ENCODE data around the gene ZCCHC3.

The ZCCHC3 gene

DNA sequence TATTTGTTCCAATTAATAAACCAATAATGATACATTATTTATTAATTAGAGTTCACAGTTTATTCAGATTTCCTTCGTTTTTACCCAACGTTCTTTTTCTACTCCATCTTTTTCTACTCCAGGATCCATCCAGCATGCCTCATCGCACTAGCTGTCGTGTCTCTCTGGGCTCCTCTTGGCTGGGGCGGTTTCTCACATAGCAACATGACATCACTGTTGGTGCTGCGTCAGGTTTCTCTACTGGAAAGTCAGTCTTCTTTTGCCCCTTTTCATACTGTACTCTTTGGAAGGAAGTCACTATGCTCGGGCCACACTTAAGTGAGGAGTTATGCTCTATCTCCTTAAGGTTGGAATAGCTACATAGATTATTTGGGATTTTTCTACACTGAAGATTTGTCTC lies 14.2 kb downstream of the ZCCHC3 start:
- Histone ChIP-seq H3K79me2 (ENCODE audit: insufficient read depth, low read depth) (no peaks in the 10 kb centered on the region), H4K20me1 (ENCODE audit: insufficient read depth) (no peaks in the 10 kb centered on the region), H3K4me1 (ENCODE audit: low read depth, poor library complexity, severe bottlenecking) (no peaks in the 10 kb centered on the region), H3K36me3 (ENCODE audit: insufficient read depth) (no peaks in the 10 kb centered on the region), H3K9ac (no peak overlapping the region), H2AFZ (ENCODE audit: low read depth) (no peak overlapping the region), H3K27ac (no peak overlapping the region), H3K4me2 (no peak overlapping the region), H3K4me3 (IDR thresholded peaks at IDR 0.05; ENCODE audit: insufficient read depth, low read depth, low read length) (no peak overlapping the region), H3K27me3 (ENCODE audit: insufficient read depth, low read depth) (no peaks in the 10 kb centered on the region)
- TF ChIP-seq, protein P1, sequence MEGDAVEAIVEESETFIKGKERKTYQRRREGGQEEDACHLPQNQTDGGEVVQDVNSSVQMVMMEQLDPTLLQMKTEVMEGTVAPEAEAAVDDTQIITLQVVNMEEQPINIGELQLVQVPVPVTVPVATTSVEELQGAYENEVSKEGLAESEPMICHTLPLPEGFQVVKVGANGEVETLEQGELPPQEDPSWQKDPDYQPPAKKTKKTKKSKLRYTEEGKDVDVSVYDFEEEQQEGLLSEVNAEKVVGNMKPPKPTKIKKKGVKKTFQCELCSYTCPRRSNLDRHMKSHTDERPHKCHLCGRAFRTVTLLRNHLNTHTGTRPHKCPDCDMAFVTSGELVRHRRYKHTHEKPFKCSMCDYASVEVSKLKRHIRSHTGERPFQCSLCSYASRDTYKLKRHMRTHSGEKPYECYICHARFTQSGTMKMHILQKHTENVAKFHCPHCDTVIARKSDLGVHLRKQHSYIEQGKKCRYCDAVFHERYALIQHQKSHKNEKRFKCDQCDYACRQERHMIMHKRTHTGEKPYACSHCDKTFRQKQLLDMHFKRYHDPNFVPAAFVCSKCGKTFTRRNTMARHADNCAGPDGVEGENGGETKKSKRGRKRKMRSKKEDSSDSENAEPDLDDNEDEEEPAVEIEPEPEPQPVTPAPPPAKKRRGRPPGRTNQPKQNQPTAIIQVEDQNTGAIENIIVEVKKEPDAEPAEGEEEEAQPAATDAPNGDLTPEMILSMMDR (conservative IDR thresholded peaks at IDR 0.05; ENCODE audit: low read depth, low read length): no peak

DNA sequence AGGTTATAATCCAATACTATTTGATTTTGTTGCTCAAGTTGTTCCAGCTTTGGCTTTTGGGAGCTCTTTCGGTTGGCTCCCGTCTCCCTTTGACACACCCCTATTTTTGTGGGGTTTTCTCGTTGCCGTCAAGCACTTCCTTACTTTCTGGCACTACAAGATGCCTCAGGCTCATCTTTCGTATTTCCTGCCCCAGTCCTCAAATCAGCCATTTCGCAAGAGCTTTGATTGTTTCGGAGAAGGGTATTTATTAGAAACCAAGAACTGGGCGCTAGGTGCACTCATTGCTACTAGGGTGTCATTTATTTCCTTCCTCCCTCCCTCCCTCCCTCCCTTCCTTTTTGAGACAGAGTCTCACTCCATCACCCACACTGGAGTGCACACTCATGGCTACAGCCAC lies 14.7 kb downstream of the ZCCHC3 start:
- no peak overlapping the region for H3K4me2 ChIP-seq
- no peaks in the 10 kb centered on the region for H3K79me2 ChIP-seq (ENCODE audit: insufficient read depth, low read depth)
- H3K27me3 ChIP-seq (ENCODE audit: insufficient read depth, low read depth): no peaks in the 10 kb centered on the region
- H3K4me1 ChIP-seq (ENCODE audit: low read depth, poor library complexity, severe bottlenecking): no peaks in the 10 kb centered on the region
- H3K27ac ChIP-seq: no peak overlapping the region
- H3K36me3 ChIP-seq (ENCODE audit: insufficient read depth): no peaks in the 10 kb centered on the region
- TF ChIP-seq, protein P1 (conservative IDR thresholded peaks at IDR 0.05; ENCODE audit: low read depth, low read length): no peak
- no peak overlapping the region for H2AFZ ChIP-seq (ENCODE audit: low read depth)
- no peak overlapping the region for H3K9ac ChIP-seq
- H3K4me3 ChIP-seq (IDR thresholded peaks at IDR 0.05; ENCODE audit: insufficient read depth, low read depth, low read length): no peak overlapping the region
- H4K20me1 ChIP-seq (ENCODE audit: insufficient read depth): no peaks in the 10 kb centered on the region

DNA sequence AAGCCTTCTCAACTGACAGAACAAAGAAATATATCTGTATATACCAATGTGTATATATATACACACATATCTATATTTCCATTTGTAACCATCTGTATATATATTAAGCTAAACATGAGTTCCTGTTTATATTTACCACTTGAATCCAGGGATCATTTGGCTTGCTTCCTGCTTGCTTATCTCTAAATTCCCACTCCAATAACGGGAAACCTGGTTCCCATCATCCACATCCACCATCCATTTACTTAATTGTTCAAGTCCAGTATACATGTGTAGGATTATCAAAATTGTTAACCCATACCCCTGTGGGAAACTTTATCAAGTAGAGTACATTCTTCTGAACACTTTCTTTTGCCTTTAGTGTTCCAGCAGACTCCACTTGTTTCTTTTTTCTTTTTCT lies 15.5 kb downstream of the ZCCHC3 start:
- Histone ChIP-seq H3K4me2 (no peak overlapping the region), H3K27ac (no peak overlapping the region), H3K36me3 (ENCODE audit: insufficient read depth) (no peaks in the 10 kb centered on the region), H3K79me2 (ENCODE audit: insufficient read depth, low read depth) (no peaks in the 10 kb centered on the region), H3K4me1 (ENCODE audit: low read depth, poor library complexity, severe bottlenecking) (no peaks in the 10 kb centered on the region), H3K4me3 (IDR thresholded peaks at IDR 0.05; ENCODE audit: insufficient read depth, low read depth, low read length) (no peak overlapping the region), H3K9ac (no peak overlapping the region), H4K20me1 (ENCODE audit: insufficient read depth) (no peaks in the 10 kb centered on the region), H2AFZ (ENCODE audit: low read depth) (no peak overlapping the region), H3K27me3 (ENCODE audit: insufficient read depth, low read depth) (no peaks in the 10 kb centered on the region)
- TF ChIP-seq, protein P1 (conservative IDR thresholded peaks at IDR 0.05; ENCODE audit: low read depth, low read length): no peak

DNA sequence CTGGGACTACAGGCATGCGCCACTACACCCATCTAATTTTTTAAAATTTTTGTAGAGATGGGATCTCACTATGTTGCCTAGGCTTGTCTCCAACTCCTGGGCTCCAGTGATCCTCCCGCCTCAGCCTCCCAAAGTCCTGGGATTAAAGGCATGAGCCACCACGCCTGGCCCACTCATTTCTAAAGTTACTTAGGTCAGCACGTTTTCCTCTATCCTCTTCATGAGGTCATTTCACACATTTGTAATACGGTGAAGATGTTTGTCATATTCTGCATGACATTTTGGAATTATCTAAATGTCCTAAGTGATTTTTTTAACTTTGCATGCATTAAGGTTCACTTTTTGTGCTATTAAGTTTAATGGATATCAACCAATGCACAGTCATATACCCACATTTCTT lies 16.0 kb downstream of the ZCCHC3 start:
- Histone ChIP-seq H4K20me1 (ENCODE audit: insufficient read depth) (no peaks in the 10 kb centered on the region), H3K9ac (no peak overlapping the region), H3K27ac (no peak overlapping the region), H3K27me3 (ENCODE audit: insufficient read depth, low read depth) (no peaks in the 10 kb centered on the region), H3K4me3 (IDR thresholded peaks at IDR 0.05; ENCODE audit: insufficient read depth, low read depth, low read length) (no peak overlapping the region), H3K79me2 (ENCODE audit: insufficient read depth, low read depth) (no peaks in the 10 kb centered on the region), H3K4me2 (no peak overlapping the region), H3K36me3 (ENCODE audit: insufficient read depth) (no peaks in the 10 kb centered on the region), H2AFZ (ENCODE audit: low read depth) (no peak overlapping the region), H3K4me1 (ENCODE audit: low read depth, poor library complexity, severe bottlenecking) (no peaks in the 10 kb centered on the region)
- TF ChIP-seq, protein P1 (conservative IDR thresholded peaks at IDR 0.05; ENCODE audit: low read depth, low read length): no peak

DNA sequence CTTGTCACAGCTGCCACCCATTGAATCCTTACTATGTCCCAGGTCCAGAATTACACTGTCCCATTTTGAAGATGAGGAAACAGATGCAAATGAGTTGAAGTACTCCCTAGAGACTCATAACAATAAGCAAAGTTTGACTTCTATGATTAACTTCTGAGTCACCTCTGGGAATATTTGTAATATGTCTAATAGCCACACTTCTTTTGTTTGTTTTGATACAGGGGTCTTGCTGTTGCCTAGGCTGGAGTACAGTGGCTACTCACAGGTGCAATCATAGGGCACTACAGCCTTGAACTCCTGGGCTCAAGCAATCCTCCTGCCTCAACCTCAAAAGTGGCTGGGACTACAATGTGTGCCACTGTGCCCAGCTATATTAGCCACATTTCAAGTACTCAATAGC lies 16.6 kb downstream of the ZCCHC3 start:
- Histone ChIP-seq H3K4me1 (ENCODE audit: low read depth, poor library complexity, severe bottlenecking) (no peaks in the 10 kb centered on the region), H3K9ac (no peak overlapping the region), H3K4me3 (IDR thresholded peaks at IDR 0.05; ENCODE audit: insufficient read depth, low read depth, low read length) (no peak overlapping the region), H4K20me1 (ENCODE audit: insufficient read depth) (no peaks in the 10 kb centered on the region), H3K27ac (no peak overlapping the region), H3K27me3 (ENCODE audit: insufficient read depth, low read depth) (no peaks in the 10 kb centered on the region), H3K79me2 (ENCODE audit: insufficient read depth, low read depth) (no peaks in the 10 kb centered on the region), H2AFZ (ENCODE audit: low read depth) (no peak overlapping the region), H3K36me3 (ENCODE audit: insufficient read depth) (no peaks in the 10 kb centered on the region), H3K4me2 (no peak overlapping the region)
- TF ChIP-seq, protein P1 (conservative IDR thresholded peaks at IDR 0.05; ENCODE audit: low read depth, low read length): no peak
